Pancreas (tissue), 10 donors: ENCODE measurements around the gene MPZL3. TPM values are rescaled to one million over a fixed set of nuclear protein-coding genes. Genes with fewer than 3 reads are reported as not detected.

ENCODE experiments used
- ATAC-seq, 4 donors: fragments of 200-7000 bp; cut with Tn5 transposase; one replicate each; pipeline versions ENCODE4 v1.8.0 to v1.9.1; 2020; ENCODE audit warnings: mild to moderate bottlenecking in 4 of 4, moderate library complexity in 4 of 4
- DNase-seq, 6 donors: peaks; one replicate each; pipeline ENCODE4 v3.0.0-alpha.2; 2020
- FAIRE-seq: peaks from 2 replicates; lab custom pipeline; 2012; peaks lifted over from hg19 to GRCh38; lab: Jason Lieb, UNC
- H3K27ac ChIP-seq, 4 donors: fragments of 200-600 bp; sonication (generic); 1 replicate in 3 of 4; 2 replicates in 1 of 4; pipeline versions ENCODE4 v1.5.0 to v1.8.0; 2020
- H3K27me3 ChIP-seq, 4 donors: fragments of 200-600 bp; one replicate each; pipeline ENCODE4 v1.8.0; 2021
- H3K36me3 ChIP-seq, 3 donors: fragments of 200-600 bp; sonication (generic) in 1 of 3; one replicate each; pipeline versions ENCODE4 v1.5.0 to v1.8.0; 2020 to 2021
- H3K4me1 ChIP-seq, 3 donors: fragments of 200-600 bp; one replicate each; pipeline ENCODE4 v1.8.0; 2021
- H3K4me3 ChIP-seq, 4 donors: fragments of 200-600 bp; sonication (generic) in 2 of 4; one replicate each; pipeline versions ENCODE4 v1.5.0 to v1.8.0; 2020 to 2021
- H3K9me3 ChIP-seq, 4 donors: fragments of 200-600 bp; one replicate each; pipeline ENCODE4 v1.8.0; 2021
- WGBS, 2 donors: extraction: QIAGEN DNeasy Blood & Tissue Kit; methylation state at CpG; one replicate each; pipeline ENCODE4 v1.1.7; 2013; 5-methylcytosine and 5-hydroxymethylcytosine counted together
- intact Hi-C, 3 donors: fragments of 100-400 bp; cut with DNase I; formaldehyde crosslinking; loops; one replicate each; pipeline versions ENCODE4 v1.11.1 to v1.14.2; 2022
- polyA plus RNA-seq, 2 donors: library from polyadenylated mRNA; stranded (reverse); fragments of 200-250 nt; gene quantifications; one replicate each; pipeline ENCODE4 v1.2.3, GENCODE V29; 2013
- total RNA-seq, 6 donors: library from RNA; stranded (reverse); fragmentation: NEBNext Ultra II Directional in 4 of 6; extraction: Animal tissue kit (Norgen Biotek cat#: 25700) in 4 of 6; gene quantifications; one replicate each; pipeline versions ENCODE4 v1.2.1 to v1.2.4, GENCODE V29; 2021 to 2023
- TF ChIP-seq, protein P1 (sequence below), 4 donors: fragments of 200-600 bp; sonication (generic) in 3 of 4; IDR thresholded peaks; one replicate each; pipeline versions ENCODE4 v1.5.0 to v1.8.0; 2021; ENCODE audit warnings: antibody characterized with exemption in 4 of 4
- donor health status: healthy with polysubstance abuse.
- donor health status: DM: no; HTN: no; CAD: no; lungs with moderate emphysema.
- donor health status: DM: no; HTN: no; CAD: no.
- donor health status: control.
- donor health status: control.
- donor health status: Bipolar disorder and iron deficiency.
- donor health status: DM: yes; HTN: yes; CAD: no.
- donor health status: DM: no; HTN: no; CAD: no.
- donor health status: DM: no; HTN: no; CAD: no.
- donor health status: DM: yes; HTN: yes; CAD: no.

The MPZL3 gene
- total RNA-seq (1 to 10 TPM; 4.4 to 8.0 (median 5.6) TPM), polyA plus RNA-seq (1 to 10 TPM; 3.8 to 5.3 TPM)

DNA sequence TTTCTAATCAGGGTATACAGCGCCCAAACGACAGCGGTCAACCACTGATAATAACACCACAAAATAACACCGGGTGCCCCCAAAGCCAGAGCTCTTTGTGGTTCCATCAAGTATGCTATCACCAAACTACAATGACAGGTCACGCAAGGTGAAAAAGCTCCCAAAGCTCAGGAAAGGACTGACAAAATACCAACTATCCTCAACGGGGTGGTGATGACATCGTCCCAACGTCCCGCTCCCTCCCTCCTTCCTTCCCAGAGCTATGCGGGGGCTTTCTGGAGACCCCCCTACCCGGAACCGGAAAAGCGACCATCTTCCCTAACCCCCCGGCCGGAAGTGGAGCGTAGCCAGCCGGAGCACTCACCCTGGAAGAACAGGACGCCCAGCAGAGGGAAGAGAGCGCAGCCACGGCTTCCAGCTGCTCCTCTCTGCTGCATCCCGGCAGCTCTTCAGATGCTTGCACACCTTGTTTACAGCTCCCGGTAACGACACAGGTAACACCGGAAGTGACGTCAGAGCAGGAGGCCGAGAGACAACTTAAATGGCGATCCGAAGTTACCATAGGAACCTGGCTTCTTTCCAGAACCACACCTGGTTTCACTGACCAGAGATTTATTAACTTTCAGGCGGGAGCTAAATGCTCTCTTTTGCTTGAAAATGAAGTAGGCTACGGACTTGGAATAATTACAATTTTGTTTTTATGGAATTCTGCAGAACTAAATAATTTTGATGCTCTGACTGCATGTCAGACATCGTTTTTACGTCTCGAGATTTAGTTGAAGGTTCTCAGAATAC is at the start of gene MPZL3:
Gene MPZL3 (minus strand): TSS at position 508 of the 795 bp plus-strand sequence. CDS start 71 bp downstream, at position 437.
- Histone ChIP-seq H3K36me3 (no peaks in the 10 kb centered on the region), H3K27ac (peak within 1 kb of the TSS; percentile 90 to 99 (median 96)), H3K4me3 (peak within 1 kb of the TSS; percentile 47 to 92 (median 62)), H3K4me1 (peaks cover 0 to 10% (median 6%) of the 10 kb centered on the region in 3 donors), H3K9me3 (no peaks in the 10 kb centered on the region), H3K27me3 (no peaks in the 10 kb centered on the region)
- ATAC-seq (peak; percentile 93 to 95 (median 94)), FAIRE-seq (peak; percentile 9), DNase-seq (peak; percentile 75 to 96 (median 91))
- intact Hi-C loops, result no loop called here
- 2% methylated on average over 32 to 33 of the region's 33 CpGs for WGBS, 2 donors
- TF ChIP-seq, protein P1, sequence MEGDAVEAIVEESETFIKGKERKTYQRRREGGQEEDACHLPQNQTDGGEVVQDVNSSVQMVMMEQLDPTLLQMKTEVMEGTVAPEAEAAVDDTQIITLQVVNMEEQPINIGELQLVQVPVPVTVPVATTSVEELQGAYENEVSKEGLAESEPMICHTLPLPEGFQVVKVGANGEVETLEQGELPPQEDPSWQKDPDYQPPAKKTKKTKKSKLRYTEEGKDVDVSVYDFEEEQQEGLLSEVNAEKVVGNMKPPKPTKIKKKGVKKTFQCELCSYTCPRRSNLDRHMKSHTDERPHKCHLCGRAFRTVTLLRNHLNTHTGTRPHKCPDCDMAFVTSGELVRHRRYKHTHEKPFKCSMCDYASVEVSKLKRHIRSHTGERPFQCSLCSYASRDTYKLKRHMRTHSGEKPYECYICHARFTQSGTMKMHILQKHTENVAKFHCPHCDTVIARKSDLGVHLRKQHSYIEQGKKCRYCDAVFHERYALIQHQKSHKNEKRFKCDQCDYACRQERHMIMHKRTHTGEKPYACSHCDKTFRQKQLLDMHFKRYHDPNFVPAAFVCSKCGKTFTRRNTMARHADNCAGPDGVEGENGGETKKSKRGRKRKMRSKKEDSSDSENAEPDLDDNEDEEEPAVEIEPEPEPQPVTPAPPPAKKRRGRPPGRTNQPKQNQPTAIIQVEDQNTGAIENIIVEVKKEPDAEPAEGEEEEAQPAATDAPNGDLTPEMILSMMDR (IDR thresholded peaks at IDR 0.05), result no peak

GRCh38 chr11:118301600-118302195 is 49.5 kb upstream of the MPZL3 start:
- intact Hi-C loops, result loop anchor here in 1 of 3 donors (5.0 kb wide), 2 partner anchors 51 to 104 kb away; no protein-coding TSS in a partner anchor
- no peak for ATAC-seq
- no peak for DNase-seq
- FAIRE-seq, result no peak
- Histone ChIP-seq H3K9me3 (no peaks in the 10 kb centered on the region), H3K27ac (no peak overlapping the region), H3K4me3 (no peak overlapping the region), H3K4me1 (no peaks in the 10 kb centered on the region), H3K27me3 (no peaks in the 10 kb centered on the region), H3K36me3 (no peaks in the 10 kb centered on the region)
- 42 to 53% methylated on average over 8 of the region's 8 CpGs for WGBS, 2 donors
- TF ChIP-seq, protein P1 (IDR thresholded peaks at IDR 0.05), result no peak

- intact Hi-C loops, result loop anchor here in 1 of 3 donors (10.0 kb wide), 1 partner anchor 189 kb away; no protein-coding TSS in a partner anchor
- H3K27ac ChIP-seq, result no peak overlapping the region
- no peaks in the 10 kb centered on the region for H3K9me3 ChIP-seq
- DNase-seq (peak in 1 of 6 donors; percentile 40), FAIRE-seq (no peak), ATAC-seq (peak; percentile 64 to 80 (median 78))
- H3K36me3 ChIP-seq, result no peaks in the 10 kb centered on the region
- 26 to 32% methylated on average over 3 of the region's 3 CpGs for WGBS, 2 donors
- H3K4me1 ChIP-seq, result no peaks in the 10 kb centered on the region
- H3K4me3 ChIP-seq, result no peak overlapping the region
- TF ChIP-seq, protein P1 (IDR thresholded peaks at IDR 0.05), result peak; percentile 18 to 43 (median 34)
- peaks cover 0 to 7% (median 0%) of the 10 kb centered on the region in 4 donors for H3K27me3 ChIP-seq
Observed at GRCh38 chr11:118295815-118296454, 43.8 kb upstream of the MPZL3 start.

GRCh38 chr11:118295199-118295598 is 43.0 kb upstream of the MPZL3 start:
- Histone ChIP-seq H3K27ac (no peak overlapping the region), H3K9me3 (no peaks in the 10 kb centered on the region), H3K4me1 (no peaks in the 10 kb centered on the region), H3K4me3 (no peak overlapping the region), H3K36me3 (no peaks in the 10 kb centered on the region), H3K27me3 (peaks cover 0 to 7% (median 0%) of the 10 kb centered on the region in 4 donors)
- TF ChIP-seq, protein P1 (IDR thresholded peaks at IDR 0.05), result no peak
- FAIRE-seq (no peak), DNase-seq (no peak), ATAC-seq (no peak)
- 71 to 73% methylated on average over 5 of the region's 5 CpGs for WGBS, 2 donors
- intact Hi-C loops, result loop anchor here in 1 of 3 donors (10.0 kb wide), 1 partner anchor 190 kb away; no protein-coding TSS in a partner anchor
